HG03378 (cell line): Measurements from ENCODE around the gene CCDC6.
"Not testable (repeated sequence)": the region's sequence is repeated elsewhere in the genome, so short reads cannot be mapped to it uniquely, and the experiment has no call there.

Source experiments
- ATAC-seq: cut with Tn5 transposase; IDR thresholded peaks from one replicate; pipeline ENCODE4 v1.9.1; 2021; ENCODE audit warnings: mild to moderate bottlenecking, moderate library complexity; ENCODE audit not compliant: unreplicated experiment

CCDC6 gene

DNA sequence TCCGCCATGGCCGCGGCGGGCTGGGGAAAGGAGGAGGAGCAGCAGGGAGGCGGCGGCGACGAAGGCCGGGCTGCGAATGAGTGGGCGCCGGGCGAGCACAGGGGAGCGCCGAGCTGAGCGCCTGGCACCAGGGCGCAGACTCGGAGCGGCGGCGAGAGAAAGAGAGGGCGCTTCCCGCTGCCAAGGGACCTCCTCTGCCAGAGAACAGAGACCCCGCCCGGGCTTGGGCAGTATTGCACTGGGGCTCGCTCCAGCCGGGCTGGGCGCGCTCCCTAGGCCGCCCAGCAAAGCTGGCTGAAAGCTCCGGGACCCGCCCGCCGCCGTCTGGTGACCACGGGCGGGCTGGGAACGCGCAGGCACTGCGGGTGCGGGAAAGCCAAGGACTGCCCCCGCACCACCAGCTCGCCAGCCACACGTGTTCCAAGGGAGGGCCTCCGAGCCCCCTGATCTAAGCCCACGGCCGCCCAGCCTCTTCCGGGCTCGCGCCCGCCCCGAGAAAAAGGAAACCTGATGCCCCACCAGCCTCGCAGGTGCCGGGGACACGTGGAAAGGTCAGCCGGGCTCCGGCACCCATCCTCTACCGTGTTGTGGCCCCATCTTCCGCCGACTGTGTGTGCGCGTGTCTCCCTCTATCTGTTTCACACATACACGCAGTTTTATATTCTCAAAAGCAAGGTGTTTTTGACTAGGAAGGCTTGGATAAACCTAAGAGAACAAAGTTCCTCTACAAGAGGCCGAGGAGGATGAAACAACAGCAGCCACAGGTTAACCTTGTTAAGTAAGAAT, at the start of gene CCDC6:
TSS of gene CCDC6 (minus strand) at position 140 of the 786 bp plus-strand sequence. CDS start at position 8, 132 bp downstream.
- ATAC-seq: peak; percentile 82

DNA sequence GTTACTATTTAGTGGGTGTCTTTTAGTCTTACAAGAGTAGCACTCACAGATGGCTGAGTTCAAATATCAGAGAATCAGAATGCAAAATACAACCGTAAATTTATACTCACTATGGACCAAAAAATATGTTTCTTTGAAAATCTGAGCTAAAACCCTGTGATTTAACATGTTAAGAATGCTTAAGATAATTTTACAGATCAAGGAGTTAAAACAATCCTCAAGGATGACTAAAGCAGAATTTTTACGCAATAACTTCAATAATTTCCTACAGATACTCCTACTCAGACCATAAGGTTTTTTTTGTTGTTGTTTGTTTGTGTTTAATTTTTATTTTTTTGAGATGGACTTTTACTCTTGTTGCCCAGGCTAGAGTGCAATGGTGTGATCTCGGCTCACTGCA, 47.9 kb upstream of the CCDC6 start:
- no peak for ATAC-seq

DNA sequence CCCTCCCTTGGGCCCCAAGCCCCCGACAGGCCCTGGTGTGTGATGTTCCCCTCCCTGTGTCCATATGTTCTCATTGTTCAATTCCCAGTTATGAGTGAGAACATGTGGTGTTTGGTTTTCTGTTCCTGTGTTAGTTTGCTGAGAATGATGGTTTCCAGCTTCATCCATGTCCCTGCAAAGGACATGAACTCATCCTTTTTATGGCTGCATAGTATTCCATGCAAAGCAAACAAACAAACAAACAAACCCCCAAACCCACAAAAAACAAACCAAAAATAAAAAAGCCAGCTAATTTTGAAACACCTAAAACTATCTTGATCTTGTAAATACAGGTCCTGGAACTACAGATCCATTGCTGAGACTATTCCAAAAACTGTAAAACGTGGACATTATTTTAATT, 47.4 kb upstream of the CCDC6 start:
- ATAC-seq: not testable (repeated sequence)

DNA sequence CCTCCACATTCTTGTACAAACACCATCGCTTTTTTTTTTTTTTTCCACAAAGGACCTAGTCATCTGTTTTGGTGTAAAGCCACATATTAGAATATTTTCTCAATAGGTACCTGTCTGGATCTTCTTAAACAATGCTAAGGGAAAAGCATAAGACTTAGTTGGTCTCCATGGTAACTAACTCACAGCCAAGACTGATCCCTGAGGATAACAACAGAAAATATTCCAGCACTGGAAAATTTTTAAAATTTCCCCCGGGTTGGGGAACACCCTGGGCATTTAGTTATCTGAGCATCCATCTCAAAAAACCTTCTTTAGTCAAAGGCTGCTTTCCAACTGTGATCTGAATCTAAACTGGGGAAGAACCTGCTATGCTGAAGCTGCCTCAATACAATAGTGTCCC, 43.7 kb upstream of the CCDC6 start:
- no peak for ATAC-seq

DNA sequence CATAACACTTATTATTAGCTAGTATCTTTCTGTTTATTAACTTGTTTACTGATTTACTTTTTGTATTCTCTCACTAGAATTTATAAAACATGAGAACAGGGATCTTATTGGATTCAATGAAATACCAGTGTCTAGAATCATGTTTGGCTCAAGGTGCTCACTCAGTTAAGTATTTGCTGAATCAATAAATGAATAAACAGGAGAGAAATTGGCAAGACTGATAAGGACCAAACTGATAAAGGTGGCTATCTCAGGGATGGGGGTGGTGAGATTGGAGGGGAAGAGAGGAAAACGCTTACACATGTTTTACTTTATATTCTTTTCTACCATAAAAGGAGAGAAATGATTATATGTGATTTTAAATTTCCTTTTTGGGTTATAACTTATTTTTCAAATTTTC, 43.3 kb upstream of the CCDC6 start:
- ATAC-seq: no peak

DNA sequence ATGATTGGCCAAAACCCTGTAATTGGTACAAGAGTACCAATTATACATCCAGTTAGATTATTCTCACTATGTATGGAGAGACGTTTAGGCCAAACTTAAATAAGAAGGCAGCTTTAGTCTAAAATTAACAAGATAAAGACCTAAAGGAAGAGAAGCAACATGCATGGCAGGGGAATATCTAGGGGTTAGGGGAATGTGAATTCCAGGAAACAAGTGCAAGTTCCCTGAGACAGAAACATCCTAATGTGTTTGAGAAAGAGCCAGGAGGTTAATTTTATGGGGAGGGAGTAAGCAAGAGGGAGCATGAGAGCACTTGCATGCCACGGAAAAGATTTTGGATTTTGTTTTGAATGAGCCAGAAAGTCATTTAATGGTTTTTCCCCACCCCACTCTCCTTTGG, 39.6 kb upstream of the CCDC6 start:
- no peak for ATAC-seq

DNA sequence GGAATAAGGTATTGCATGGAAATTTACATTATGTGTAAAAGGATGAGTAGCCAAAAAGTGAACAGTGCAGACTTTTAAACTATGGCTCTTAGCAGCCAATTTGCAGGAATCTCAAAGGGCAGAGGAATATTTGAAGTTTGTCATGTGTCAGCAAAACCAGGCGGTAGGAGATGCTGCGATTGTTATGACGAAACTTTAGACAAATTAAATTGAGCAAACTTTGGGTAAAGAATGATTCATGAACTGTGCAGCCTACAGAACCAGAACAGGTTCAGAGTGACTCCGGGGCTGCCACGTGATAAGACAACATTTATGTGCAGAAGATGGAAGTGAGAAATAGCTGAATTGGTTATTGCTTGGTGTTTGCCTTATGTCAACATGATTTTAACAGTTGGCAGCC, 39.2 kb upstream of the CCDC6 start:
- no peak for ATAC-seq

DNA sequence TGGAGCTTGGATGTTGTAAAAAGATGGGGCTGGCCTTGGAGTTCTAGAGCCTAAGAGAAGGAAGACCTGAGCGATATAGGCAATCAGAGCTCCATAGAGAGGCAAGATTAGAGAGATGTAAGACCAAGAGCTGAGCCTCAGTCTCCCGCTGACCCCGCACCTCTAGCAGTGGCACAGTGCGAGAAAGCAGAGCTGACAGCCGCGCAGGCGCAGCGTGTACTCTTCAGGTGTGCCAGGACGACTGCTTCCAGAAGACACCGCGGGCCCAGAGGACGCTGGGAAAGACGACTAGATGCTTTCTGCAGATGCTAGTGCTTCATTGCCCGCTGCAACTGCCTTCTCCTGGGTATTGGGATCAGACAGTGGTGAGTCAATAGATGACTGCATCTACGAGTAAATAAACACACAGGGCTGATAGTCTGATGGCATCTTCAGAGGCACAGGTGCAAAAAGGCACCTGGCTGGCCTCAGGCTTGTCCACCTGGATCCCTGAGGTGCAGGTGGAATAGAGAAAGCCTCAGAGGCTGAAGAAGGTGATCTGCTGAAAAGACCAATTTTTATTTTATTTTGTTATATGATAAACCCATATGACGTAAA, 38.1 kb upstream of the CCDC6 start:
- no peak for ATAC-seq

DNA sequence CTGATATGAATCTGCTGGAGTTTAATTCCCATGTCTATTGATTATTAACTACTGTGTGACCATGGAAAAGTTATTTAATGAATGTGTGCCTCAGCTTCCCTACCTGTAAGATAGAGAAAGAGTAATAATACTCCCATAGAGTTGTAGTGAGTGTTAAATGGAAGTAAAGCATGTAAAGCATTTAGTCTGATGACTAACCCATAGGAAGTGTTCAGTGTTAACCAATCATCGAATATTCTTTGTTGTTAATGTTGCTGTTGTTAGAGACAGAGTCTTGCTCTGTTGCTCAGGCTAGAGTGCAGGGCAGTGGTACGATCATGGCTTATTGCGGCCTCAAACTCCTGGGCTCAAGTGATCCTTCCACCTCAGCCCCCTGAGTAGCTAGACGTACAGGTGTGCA, 36.2 kb upstream of the CCDC6 start:
- no peak for ATAC-seq

DNA sequence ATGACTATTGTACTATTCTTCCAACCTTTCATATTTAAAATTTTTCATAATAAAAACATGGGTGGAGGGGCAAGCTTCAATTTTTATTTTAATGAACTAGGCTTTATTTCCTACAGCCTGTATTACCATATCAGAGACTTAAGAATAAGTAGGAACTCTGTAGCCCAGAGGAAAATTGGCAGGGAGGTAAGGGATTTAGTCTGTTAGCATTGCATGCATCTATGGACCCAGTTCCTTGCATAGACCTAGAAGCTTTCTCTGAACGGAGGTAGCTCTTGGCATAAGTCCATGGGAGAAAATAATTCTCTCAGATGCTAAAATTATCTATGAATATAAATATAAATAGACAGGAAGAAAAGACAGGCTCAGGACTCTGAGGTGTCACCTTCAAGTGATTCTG, 31.4 kb upstream of the CCDC6 start:
- no peak for ATAC-seq

DNA sequence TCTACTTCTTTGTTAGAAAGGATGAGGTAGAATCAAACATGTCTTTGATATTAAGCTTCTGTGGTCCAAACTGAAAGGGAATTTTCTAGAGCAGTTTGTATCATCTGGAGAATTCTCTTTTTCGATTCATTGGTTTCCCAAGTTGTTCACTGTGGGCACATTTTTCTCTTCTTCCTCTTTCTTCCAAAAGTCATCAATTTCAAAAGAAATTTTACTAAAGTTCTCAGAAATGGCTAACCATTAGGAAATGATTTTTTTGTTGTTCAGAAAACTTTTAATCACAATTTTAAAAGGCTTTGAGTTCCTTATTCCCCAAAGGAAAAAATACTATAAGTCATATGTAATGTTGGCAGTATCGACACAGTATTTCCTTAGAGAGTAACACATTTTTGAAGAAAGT, 28.3 kb upstream of the CCDC6 start:
- no peak for ATAC-seq

DNA sequence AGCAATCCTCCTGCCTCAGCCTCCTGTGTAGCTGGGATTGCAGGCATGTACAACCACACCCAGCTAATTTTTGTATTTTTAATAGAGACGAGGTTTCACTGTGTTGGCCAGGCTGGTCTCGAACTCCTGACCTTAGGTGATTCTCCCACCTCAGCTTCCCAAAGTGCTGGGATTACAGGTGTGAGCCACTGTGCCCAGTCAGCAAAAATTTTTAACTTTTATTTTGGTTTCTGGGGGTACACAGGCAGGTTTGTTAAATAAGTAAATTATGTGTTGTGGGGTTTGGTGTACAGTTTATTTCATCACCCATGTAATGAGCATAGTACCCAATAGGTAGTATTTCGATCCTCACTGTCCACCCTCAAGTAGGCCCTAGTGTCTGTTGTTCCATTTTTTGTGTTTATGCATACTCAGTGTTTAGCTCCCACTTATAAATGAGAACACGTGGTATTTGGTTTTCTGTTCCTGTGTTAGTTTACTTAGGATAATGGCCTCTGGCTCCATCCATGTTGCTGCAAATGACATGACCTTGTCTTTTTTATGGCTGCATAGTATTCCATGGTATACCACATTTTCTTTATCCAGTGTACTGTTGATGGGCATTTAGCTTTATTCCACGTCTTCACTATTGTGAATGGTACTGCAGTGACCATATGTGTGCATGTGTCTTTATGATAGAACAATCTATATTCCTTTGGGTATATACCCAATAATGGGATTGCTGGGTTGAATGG, 24.6 kb upstream of the CCDC6 start:
- ATAC-seq: not testable (repeated sequence)

DNA sequence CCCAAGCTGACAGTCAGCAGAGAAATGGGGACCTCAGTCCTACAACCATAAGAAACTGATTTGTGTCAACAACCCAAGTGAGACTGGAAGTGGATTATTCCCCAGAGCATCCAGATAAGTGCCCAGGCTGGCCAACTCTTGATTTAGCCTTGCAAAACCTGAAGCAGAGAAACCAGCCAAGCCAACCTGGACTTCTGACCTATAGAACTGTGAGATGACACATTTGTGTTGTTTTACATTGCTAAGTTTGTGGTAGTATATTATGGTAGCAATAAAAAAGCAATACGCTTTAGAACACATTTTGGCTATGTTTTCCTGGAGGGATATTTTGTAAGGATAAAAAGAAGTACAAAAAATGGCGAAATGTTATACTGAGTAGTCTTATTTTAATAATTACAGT, 19.7 kb upstream of the CCDC6 start:
- no peak for ATAC-seq

DNA sequence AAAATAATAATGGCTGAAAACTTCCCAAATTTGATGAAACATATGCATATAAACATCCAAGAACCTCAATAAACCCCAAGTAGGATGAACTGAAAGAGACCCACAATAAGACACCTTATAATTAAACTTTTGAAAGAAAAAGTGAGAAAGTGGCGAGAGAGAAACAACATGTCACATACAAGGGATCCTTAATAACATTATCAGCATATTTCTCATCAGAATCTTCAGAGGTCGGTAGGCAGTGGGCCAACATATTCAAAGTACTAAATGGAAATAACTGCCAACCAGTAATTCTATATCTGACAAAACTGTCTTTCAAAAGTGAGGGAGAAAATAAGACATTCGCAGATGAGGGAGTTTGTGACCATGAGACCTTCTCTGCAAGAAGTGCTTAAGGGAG, 16.6 kb upstream of the CCDC6 start:
- no peak for ATAC-seq

DNA sequence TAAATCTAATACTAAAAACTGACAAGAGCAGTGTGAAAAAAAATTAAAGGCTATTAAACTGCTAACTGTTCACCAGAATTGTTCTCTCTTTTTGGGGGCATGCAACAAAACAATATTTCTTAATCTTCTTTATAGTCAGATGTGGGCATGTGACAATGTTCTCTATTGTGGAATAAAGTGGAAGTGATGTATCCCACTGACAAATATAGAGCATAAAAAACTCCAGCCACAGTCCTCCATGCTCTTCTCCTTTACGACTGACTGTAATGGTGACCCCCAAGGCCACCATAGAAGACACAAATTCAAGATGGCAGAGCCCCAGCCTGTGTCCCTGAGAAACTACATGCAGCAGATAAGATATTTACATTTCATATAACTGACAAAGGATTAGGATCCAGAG, 11.6 kb upstream of the CCDC6 start:
- no peak for ATAC-seq

DNA sequence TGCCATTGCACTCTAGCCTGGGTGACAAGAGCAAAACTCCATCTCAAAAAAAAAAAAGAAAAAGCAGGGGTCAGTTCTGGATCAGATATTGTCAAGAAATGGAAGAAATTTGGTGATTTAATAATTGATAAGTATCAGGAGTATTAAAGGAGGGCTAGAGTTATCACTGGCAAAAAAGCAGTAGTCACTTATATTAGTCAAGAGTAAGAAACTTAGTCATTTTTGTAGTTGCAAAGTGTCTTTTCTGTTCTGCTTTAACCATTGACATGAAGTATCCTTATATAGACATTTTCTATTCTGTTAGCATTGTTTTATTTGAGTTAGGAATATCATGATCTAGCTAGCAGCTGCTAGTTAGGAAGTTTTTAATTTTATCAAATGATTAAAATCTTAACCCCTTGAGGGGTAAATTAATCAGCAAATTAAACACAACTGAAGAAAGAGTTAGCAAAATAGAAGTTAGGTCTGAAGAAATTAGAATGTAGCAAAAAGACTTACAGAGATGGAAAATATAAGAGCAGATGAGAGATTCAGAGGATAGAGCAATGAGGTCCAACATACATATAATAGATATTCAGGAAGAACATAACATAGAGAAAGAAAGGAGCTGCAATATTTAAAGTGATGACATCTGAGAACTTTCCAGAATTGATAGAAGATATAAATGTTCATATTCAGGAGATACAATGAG, 7.3 kb upstream of the CCDC6 start:
- ATAC-seq: no peak

DNA sequence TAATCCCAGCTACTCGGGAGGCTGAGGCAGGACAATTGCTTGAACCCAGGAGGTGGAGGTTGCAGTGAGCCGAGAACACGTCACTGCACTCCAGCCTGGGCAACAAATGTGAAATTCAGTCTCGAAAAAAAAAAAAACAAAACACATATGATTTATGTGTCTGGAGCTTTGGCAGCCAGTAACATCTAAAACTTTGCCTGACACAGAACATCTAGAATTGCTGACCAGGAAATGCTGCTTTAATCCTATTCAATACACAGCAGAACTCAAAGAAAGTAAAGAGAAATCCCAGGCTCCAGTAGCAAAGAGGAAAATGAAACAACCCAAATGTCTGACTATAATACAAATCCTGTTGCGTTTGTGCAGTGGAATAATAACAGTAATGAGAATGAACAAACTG, 4.5 kb upstream of the CCDC6 start:
- no peak for ATAC-seq

DNA sequence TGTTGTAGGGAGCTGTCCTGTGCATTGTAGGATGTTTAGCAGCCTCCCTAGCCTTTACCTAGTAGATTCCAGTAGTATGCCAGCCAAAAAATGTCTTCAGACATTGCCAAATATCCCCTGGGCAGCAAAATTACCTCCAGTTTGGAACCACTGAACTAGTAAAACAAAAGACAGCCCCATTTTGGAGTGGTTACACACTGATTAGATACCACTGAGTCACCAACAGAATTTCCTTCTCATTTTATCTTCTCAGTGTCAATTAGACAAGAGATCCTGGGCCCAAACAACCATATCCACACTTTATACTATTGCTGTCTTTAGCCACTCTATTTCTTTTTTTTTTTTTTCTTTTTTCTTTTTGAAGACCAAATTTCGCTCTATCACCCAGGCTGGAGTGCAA, 3.5 kb upstream of the CCDC6 start:
- no peak for ATAC-seq

DNA sequence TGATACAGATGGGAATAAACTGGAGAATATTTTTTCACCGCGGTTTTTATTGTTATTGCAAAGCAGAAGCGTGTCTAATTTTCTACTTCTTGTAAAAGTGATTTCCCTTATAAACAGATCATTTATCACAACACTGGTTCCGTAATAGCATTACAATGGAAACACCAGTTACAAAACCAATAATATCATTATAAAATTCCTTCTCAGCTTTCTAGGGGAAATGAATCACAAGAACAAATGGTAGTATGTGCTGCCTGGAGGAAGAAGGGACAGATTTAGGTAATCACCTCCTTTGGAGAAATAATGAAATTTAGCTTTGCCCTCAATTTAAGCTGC, 2.4 kb upstream of the CCDC6 start:
- ATAC-seq: no peak

DNA sequence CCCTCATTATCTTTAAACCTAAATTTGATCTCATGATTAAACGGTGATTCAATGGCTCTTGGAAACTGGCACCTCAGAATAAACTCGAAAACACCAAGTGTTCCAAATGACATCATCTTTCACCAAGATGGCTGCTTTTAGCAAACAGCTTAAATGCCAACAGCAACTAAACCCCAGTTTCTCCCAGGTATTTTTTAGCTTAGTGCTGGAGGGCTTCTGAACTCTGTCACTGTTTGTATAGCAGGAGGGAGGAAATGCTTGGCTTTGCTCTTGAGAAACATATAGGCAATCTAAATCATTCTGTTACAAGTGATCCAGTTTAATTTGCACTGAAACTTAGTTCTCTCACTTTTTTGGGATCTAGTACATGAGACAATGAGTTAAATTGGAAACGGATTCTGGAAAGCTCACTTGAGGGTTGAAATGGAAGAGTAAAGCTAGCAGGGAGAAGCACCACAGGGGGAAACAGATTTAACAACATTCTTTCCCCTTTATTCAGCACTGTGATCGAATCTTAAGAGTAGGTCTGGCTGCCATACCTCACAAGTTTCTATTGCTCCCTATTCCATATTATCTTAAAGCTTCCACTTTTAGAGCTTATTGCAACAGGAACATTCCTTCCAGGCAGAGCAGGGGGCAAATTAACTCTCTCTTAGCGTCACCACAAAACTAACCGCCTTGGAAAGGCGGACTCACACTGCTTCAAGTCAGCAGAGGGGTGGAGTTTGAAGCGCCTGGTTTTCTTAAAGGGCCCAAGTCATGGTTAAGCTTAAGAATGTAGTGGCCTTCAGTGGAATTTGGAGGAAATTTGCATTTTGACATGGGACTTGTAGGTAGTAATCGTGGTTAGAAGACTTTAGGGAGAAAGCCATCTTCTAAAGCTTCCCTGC, 1.8 kb upstream of the CCDC6 start:
- ATAC-seq: peak; percentile 22

DNA sequence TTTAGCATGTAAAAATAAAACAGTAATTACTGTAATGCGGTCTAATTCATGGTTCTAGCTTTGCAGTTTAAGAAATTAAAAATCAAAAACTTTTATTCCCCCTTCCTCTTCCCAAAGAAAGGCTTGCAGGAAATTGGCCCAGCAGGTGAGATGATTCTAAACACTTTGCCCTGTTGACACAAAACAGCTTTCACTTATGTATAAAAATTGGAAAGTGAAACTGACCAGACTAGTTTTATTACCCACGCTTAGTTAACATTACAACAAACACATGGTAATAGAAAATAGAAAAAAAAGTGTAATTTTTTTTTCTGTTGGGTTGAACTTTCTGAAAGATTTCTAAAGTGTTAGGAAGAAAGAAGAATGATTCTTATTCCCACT, 1.2 kb upstream of the CCDC6 start:
- no peak for ATAC-seq
